Posterior cingulate gyrus (tissue), 11 donors: ENCODE measurements around the gene ZNF181.

Source experiments
- DNase-seq, 10 donors: peaks; one replicate each; pipeline versions ENCODE4 v3.0.0 to v3.0.0-alpha.2; 2020 to 2021; ENCODE audit warnings: mixed read lengths in 3 of 10
- intact Hi-C: fragments of 100-400 bp; cut with DNase I; formaldehyde crosslinking; loops from one replicate; pipeline ENCODE4 v1.15.1; 2023

Gene ZNF181

GRCh38 chr19:34744896-34745690 is 11.1 kb downstream of the ZNF181 start:
- no peak for DNase-seq
- intact Hi-C loops = no loop called here

GRCh38 chr19:34757441-34757840 is 23.4 kb downstream of the ZNF181 start:
- intact Hi-C loops = no loop called here
- no peak for DNase-seq

GRCh38 chr19:34759218-34759917 is 25.3 kb downstream of the ZNF181 start:
- no peak for DNase-seq
- intact Hi-C loops = no loop called here

GRCh38 chr19:34766386-34766785 is 32.3 kb downstream of the ZNF181 start:
- no peak for DNase-seq
- intact Hi-C loops = no loop called here

- intact Hi-C loops = no loop called here
- no peak for DNase-seq
Measured at GRCh38 chr19:34767951-34768350, 33.9 kb downstream of the ZNF181 start.

- intact Hi-C loops = loop anchor here (2.0 to 5.0 kb wide), 2 partner anchors 41 to 96 kb away; partner anchors contain the start of genes SCGB2B2, ZNF181 and ZNF302
- peak; percentile 76 to 98 (median 88) for DNase-seq
Measured at GRCh38 chr19:34772697-34773554, 38.9 kb downstream of the ZNF181 start, which contains the start of gene ZNF599. TSS of gene ZNF599 (minus strand) at chr19:34773215. CDS start at chr19:34772841, 374 bp downstream.

GRCh38 chr19:34773555-34773864 is 39.5 kb downstream of the ZNF181 start:
- no peak for DNase-seq
- intact Hi-C loops = loop anchor here (2.0 to 5.0 kb wide), 2 partner anchors 41 to 97 kb away; partner anchors contain the start of genes SCGB2B2, ZNF181 and ZNF302

- no peak for DNase-seq
- intact Hi-C loops = loop anchor here (5.0 kb wide), 1 partner anchor 43 kb away; the partner anchor contains the start of gene ZNF181
Measured at GRCh38 chr19:34774857-34775256, 40.8 kb downstream of the ZNF181 start.

GRCh38 chr19:34778342-34778741 is 44.3 kb downstream of the ZNF181 start:
- intact Hi-C loops = no loop called here
- DNase-seq = no peak

GRCh38 chr19:34779652-34780051 is 45.6 kb downstream of the ZNF181 start:
- intact Hi-C loops = no loop called here
- no peak for DNase-seq

- no peak for DNase-seq
- intact Hi-C loops = no loop called here
Measured at GRCh38 chr19:34786236-34786635, 52.2 kb downstream of the ZNF181 start.

- DNase-seq = no peak
- intact Hi-C loops = no loop called here
Measured at GRCh38 chr19:34787059-34787824, 53.2 kb downstream of the ZNF181 start.

GRCh38 chr19:34788074-34788473 is 54.0 kb downstream of the ZNF181 start:
- intact Hi-C loops = no loop called here
- DNase-seq = no peak

GRCh38 chr19:34793565-34793964 is 59.5 kb downstream of the ZNF181 start:
- no peak for DNase-seq
- intact Hi-C loops = no loop called here

- intact Hi-C loops = no loop called here
- DNase-seq = no peak
Measured at GRCh38 chr19:34794066-34794960, 60.3 kb downstream of the ZNF181 start.
